Neural progenitor cell (in vitro differentiated cells): ENCODE data around the gene MACC1. TPM values are rescaled to one million over a fixed set of nuclear protein-coding genes. Genes with fewer than 3 reads are reported as not detected.

Experiments
- DNase-seq: peaks from one replicate; pipeline ENCODE4 v3.0.0-alpha.2; 2016; ENCODE audit warnings: low spot score
- H2AFZ ChIP-seq: fragments of 200-600 bp; sonication (generic); replicated peaks from 2 replicates; pipeline ENCODE4 v1.6.1; 2016; ENCODE audit warnings: antibody characterized with exemption
- H3F3A ChIP-seq: fragments of 200-600 bp; sonication (generic); 2 replicates; pipeline ENCODE4 v1.6.1; 2016; ENCODE audit warnings: antibody characterized with exemption, low read depth
- H3K27ac ChIP-seq: fragments of 200-600 bp; sonication (generic); 2 replicates; pipeline ENCODE4 v1.5.1; 2016; ENCODE audit warnings: mild to moderate bottlenecking
- H3K27me3 ChIP-seq: fragments of 200-600 bp; sonication (generic); 2 replicates; pipeline ENCODE4 v1.6.1; 2016; ENCODE audit warnings: mild to moderate bottlenecking, moderate library complexity
- H3K36me3 ChIP-seq: fragments of 200-600 bp; sonication (generic); 2 replicates; pipeline ENCODE4 v1.5.1; 2016
- H3K4me1 ChIP-seq: fragments of 200-600 bp; sonication (generic); 2 replicates; pipeline ENCODE4 v1.6.1; 2016; ENCODE audit warnings: mixed run types
- H3K4me2 ChIP-seq: fragments of 200-600 bp; sonication (generic); 2 replicates; pipeline ENCODE4 v1.6.1; 2016
- H3K4me3 ChIP-seq: fragments of 200-600 bp; sonication (generic); 2 replicates; pipeline ENCODE4 v1.5.1; 2016
- H3K79me2 ChIP-seq: fragments of 200-600 bp; sonication (generic); 2 replicates; pipeline ENCODE4 v1.6.1; 2016; ENCODE audit warnings: low read depth
- H3K9ac ChIP-seq: fragments of 200-600 bp; sonication (generic); 2 replicates; pipeline ENCODE4 v1.6.1; 2016
- H3K9me3 ChIP-seq: fragments of 200-600 bp; sonication (generic); 2 replicates; pipeline ENCODE4 v1.5.1; 2016; ENCODE audit warnings: low read depth
- H4K20me1 ChIP-seq: fragments of 200-600 bp; sonication (generic); 2 replicates; pipeline ENCODE4 v1.6.1; 2016; ENCODE audit warnings: low read depth
- H3K27ac Mint-ChIP-seq: 3 replicates; pipeline ENCODE4 v1.8.0; 2021; ENCODE audit warnings: mixed read lengths
- H3K27me3 Mint-ChIP-seq: 2 replicates; pipeline ENCODE4 v1.8.0; 2022; ENCODE audit warnings: low read depth, mild to moderate bottlenecking, inconsistent platforms, moderate library complexity, mixed read lengths; ENCODE audit not compliant: insufficient read depth
- H3K36me3 Mint-ChIP-seq: 3 replicates; pipeline ENCODE4 v1.8.0; 2021; ENCODE audit warnings: mixed read lengths
- H3K4me1 Mint-ChIP-seq: 3 replicates; pipeline ENCODE4 v1.8.0; 2021; ENCODE audit warnings: mixed read lengths
- H3K4me3 Mint-ChIP-seq: 3 replicates; pipeline ENCODE4 v1.8.0; 2021; ENCODE audit warnings: mild to moderate bottlenecking, moderate library complexity, mixed read lengths
- H3K9me3 Mint-ChIP-seq: 3 replicates; pipeline ENCODE4 v1.8.0; 2020; ENCODE audit warnings: mixed read lengths
- EZH2 ChIP-seq: fragments of 200-600 bp; sonication (generic); IDR thresholded peaks from 2 replicates; pipeline ENCODE4 v1.6.1; 2017; ENCODE audit warnings: antibody characterized with exemption, mild to moderate bottlenecking, moderate library complexity
- EZH2phosphoT487 ChIP-seq: fragments of 200-600 bp; sonication (generic); IDR thresholded peaks from 2 replicates; pipeline ENCODE4 v1.6.1; 2017; ENCODE audit warnings: antibody characterized with exemption
- total RNA-seq: library from RNA; depleted of rRNA; stranded (reverse); fragments of >200 nt; gene quantifications from 2 replicates; pipeline ENCODE4 v1.2.3, GENCODE V29; 2015; ENCODE audit warnings: low replicate concordance
- TF ChIP-seq, protein P1 (sequence below): fragments of 200-600 bp; sonication (generic); IDR thresholded peaks from 2 replicates; pipeline ENCODE4 v1.5.1; 2017; ENCODE audit warnings: antibody characterized with exemption, mild to moderate bottlenecking

MACC1 gene
- total RNA-seq, 1 donor from 2014 or later: 7.2 TPM

DNA sequence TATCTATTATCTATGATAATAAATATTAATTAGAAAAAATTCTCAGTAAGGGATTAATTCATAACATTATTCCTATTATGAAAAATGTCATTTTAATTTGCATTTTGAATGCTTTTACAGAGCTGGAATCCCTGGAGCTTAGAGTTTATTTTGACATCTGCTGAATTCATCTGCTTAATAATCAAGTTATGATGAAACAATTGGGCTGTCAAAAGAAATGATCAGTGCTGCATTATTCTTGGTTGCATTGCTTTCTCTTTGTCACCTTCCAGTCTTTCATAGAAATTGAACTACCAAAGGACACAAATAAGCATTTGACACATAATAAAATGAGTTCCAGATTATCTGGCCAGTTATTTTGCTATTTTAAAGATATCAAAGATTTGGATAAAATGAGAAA, 40.0 kb upstream of the MACC1 start:
- H4K20me1 ChIP-seq: no peaks in the 10 kb centered on the region
- no peak overlapping the region for H3K4me3 ChIP-seq
- Mint-ChIP-seq H3K27ac (no peak overlapping the region), H3K9me3 (peaks cover 4% of the 10 kb centered on the region), H3K27me3 (no peaks in the 10 kb centered on the region), H3K4me3 (no peak overlapping the region), H3K4me1 (peaks cover 15% of the 10 kb centered on the region), H3K36me3 (peaks cover under 1% of the 10 kb centered on the region)
- TF ChIP-seq EZH2phosphoT487: no peak
- no peak for TF ChIP-seq EZH2
- TF ChIP-seq, protein P1, sequence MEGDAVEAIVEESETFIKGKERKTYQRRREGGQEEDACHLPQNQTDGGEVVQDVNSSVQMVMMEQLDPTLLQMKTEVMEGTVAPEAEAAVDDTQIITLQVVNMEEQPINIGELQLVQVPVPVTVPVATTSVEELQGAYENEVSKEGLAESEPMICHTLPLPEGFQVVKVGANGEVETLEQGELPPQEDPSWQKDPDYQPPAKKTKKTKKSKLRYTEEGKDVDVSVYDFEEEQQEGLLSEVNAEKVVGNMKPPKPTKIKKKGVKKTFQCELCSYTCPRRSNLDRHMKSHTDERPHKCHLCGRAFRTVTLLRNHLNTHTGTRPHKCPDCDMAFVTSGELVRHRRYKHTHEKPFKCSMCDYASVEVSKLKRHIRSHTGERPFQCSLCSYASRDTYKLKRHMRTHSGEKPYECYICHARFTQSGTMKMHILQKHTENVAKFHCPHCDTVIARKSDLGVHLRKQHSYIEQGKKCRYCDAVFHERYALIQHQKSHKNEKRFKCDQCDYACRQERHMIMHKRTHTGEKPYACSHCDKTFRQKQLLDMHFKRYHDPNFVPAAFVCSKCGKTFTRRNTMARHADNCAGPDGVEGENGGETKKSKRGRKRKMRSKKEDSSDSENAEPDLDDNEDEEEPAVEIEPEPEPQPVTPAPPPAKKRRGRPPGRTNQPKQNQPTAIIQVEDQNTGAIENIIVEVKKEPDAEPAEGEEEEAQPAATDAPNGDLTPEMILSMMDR: no peak
- H3K9ac ChIP-seq: no peak overlapping the region
- no peak for DNase-seq
- no peak overlapping the region for H3K4me2 ChIP-seq
- H3F3A ChIP-seq: peaks cover 3% of the 10 kb centered on the region
- H2AFZ ChIP-seq: no peak overlapping the region
- H3K27me3 ChIP-seq: no peaks in the 10 kb centered on the region
- H3K27ac ChIP-seq: no peak overlapping the region
- no peaks in the 10 kb centered on the region for H3K9me3 ChIP-seq
- no peaks in the 10 kb centered on the region for H3K36me3 ChIP-seq
- H3K79me2 ChIP-seq: no peaks in the 10 kb centered on the region
- H3K4me1 ChIP-seq: no peaks in the 10 kb centered on the region

- H3K9ac ChIP-seq: no peak overlapping the region
- TF ChIP-seq EZH2 (no peak), EZH2phosphoT487 (no peak)
- TF ChIP-seq, protein P1: no peak
- no peaks in the 10 kb centered on the region for H3K9me3 Mint-ChIP-seq
- no peaks in the 10 kb centered on the region for H3K36me3 ChIP-seq
- H3K36me3 Mint-ChIP-seq: no peaks in the 10 kb centered on the region
- no peak overlapping the region for H3K4me3 ChIP-seq
- no peaks in the 10 kb centered on the region for H3K27me3 Mint-ChIP-seq
- no peak overlapping the region for H2AFZ ChIP-seq
- no peak overlapping the region for H3K4me3 Mint-ChIP-seq
- no peaks in the 10 kb centered on the region for H3K4me1 ChIP-seq
- H3K4me2 ChIP-seq: no peak overlapping the region
- no peak for DNase-seq
- H3K4me1 Mint-ChIP-seq: peaks cover 41% of the 10 kb centered on the region
- no peaks in the 10 kb centered on the region for H3K27me3 ChIP-seq
- no peaks in the 10 kb centered on the region for H3F3A ChIP-seq
- H3K27ac Mint-ChIP-seq: peak overlapping the region; percentile 35
- H3K9me3 ChIP-seq: no peaks in the 10 kb centered on the region
- no peak overlapping the region for H3K27ac ChIP-seq
- H4K20me1 ChIP-seq: no peaks in the 10 kb centered on the region
- H3K79me2 ChIP-seq: no peaks in the 10 kb centered on the region
Measured at GRCh38 chr7:20249920-20250319, 32.7 kb upstream of the MACC1 start.

DNA sequence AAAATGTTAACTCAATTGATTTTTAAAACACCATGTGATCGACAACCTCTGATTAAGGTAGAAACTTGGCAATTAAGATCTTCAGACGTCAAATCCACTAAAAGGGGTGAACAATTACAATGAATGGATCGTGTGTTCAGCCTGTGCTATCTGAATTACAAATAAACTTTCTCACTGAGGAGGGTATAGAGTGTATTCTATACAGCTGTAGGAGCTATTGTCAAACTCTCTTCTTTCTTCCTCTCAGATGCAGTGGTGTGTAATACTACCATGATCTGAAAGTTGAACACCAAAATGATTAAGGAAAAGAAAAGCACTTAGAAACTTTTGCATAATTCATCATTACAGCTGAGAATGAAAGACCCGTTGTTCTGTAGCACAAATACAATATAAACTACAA, 32.2 kb upstream of the MACC1 start:
- TF ChIP-seq EZH2phosphoT487 (no peak), EZH2 (no peak)
- TF ChIP-seq, protein P1: no peak

More for the DNA sequence above, 32.2 kb upstream of the MACC1 start:
- Histone ChIP-seq H3K9me3 (no peaks in the 10 kb centered on the region), H3K27ac (no peak overlapping the region), H3K27me3 (no peaks in the 10 kb centered on the region), H4K20me1 (no peaks in the 10 kb centered on the region), H3K4me2 (no peak overlapping the region), H3K4me3 (no peak overlapping the region), H3K36me3 (no peaks in the 10 kb centered on the region), H3K9ac (no peak overlapping the region), H3F3A (no peaks in the 10 kb centered on the region), H3K79me2 (no peaks in the 10 kb centered on the region), H2AFZ (peak overlapping the region; percentile 29), H3K4me1 (no peaks in the 10 kb centered on the region)
- DNase-seq: no peak
- H3K4me3 Mint-ChIP-seq: peak overlapping the region; percentile 4
- no peaks in the 10 kb centered on the region for H3K36me3 Mint-ChIP-seq
- H3K27ac Mint-ChIP-seq: peak overlapping the region; percentile 93
- no peaks in the 10 kb centered on the region for H3K27me3 Mint-ChIP-seq
- H3K4me1 Mint-ChIP-seq: peaks cover 40% of the 10 kb centered on the region
- no peaks in the 10 kb centered on the region for H3K9me3 Mint-ChIP-seq
